Astrocyte (in vitro differentiated cells and primary cell): ENCODE data around the gene USP20. TPM values are rescaled to one million over a fixed set of nuclear protein-coding genes. Genes with fewer than 3 reads are reported as not detected.

Experiments
- DNase-seq: peaks from one replicate; pipeline ENCODE4 v3.0.0-alpha.2; 2010; ENCODE audit warnings: low read depth
- FAIRE-seq: peaks from 2 replicates; lab custom pipeline; 2011; peaks lifted over from hg19 to GRCh38; lab: Jason Lieb, UNC
- H2AFZ ChIP-seq: 2 replicates; pipeline ENCODE4 v1.6.0; 2012; ENCODE audit warnings: low read depth, low read length, inconsistent platforms
- H3K27ac ChIP-seq: 2 replicates; pipeline ENCODE4 v1.5.1; 2011; ENCODE audit warnings: low read depth, low read length, inconsistent platforms
- H3K27me3 ChIP-seq: 2 replicates; pipeline ENCODE4 v1.6.0; 2011; ENCODE audit warnings: low read length, inconsistent platforms; ENCODE audit not compliant: insufficient read depth
- H3K36me3 ChIP-seq: 2 replicates; pipeline ENCODE4 v1.5.1; 2011; ENCODE audit warnings: low read length, inconsistent platforms; ENCODE audit not compliant: insufficient read depth
- H3K4me1 ChIP-seq: 2 replicates; pipeline ENCODE4 v1.5.1; 2011; ENCODE audit warnings: low read length, inconsistent platforms; ENCODE audit not compliant: insufficient read depth
- H3K4me2 ChIP-seq: 2 replicates; pipeline ENCODE4 v1.6.0; 2012; ENCODE audit warnings: low read length, inconsistent platforms
- H3K4me3 ChIP-seq: 2 replicates; pipeline ENCODE4 v1.5.1; 2011; ENCODE audit warnings: low read depth, mild to moderate bottlenecking, low read length, inconsistent platforms; ENCODE audit not compliant: insufficient read depth
- H3K79me2 ChIP-seq: 2 replicates; pipeline ENCODE4 v1.6.0; 2012; ENCODE audit warnings: mild to moderate bottlenecking, low read length, inconsistent platforms; ENCODE audit not compliant: insufficient read depth
- H3K9ac ChIP-seq: 2 replicates; pipeline ENCODE4 v1.6.0; 2012; ENCODE audit warnings: mild to moderate bottlenecking, low read length, inconsistent platforms
- H3K9me3 ChIP-seq: 2 replicates; pipeline ENCODE4 v1.5.1; 2012; ENCODE audit warnings: low read depth, mild to moderate bottlenecking, low read length, inconsistent platforms; ENCODE audit not compliant: insufficient read depth
- H4K20me1 ChIP-seq: 2 replicates; pipeline ENCODE4 v1.6.0; 2012; ENCODE audit warnings: low read length, inconsistent platforms; ENCODE audit not compliant: insufficient read depth
- H3K27ac Mint-ChIP-seq: one replicate; pipeline ENCODE4 v1.8.0; 2021; ENCODE audit warnings: mild to moderate bottlenecking, mixed read lengths; ENCODE audit not compliant: unreplicated experiment
- H3K27me3 Mint-ChIP-seq: one replicate; pipeline ENCODE4 v1.8.0; 2021; ENCODE audit warnings: low read depth, mixed read lengths; ENCODE audit not compliant: unreplicated experiment
- H3K36me3 Mint-ChIP-seq: one replicate; pipeline ENCODE4 v1.8.0; 2021; ENCODE audit warnings: low read depth, mixed read lengths; ENCODE audit not compliant: unreplicated experiment
- H3K4me1 Mint-ChIP-seq: one replicate; pipeline ENCODE4 v1.8.0; 2021; ENCODE audit warnings: low read depth, mixed read lengths; ENCODE audit not compliant: unreplicated experiment
- H3K4me3 Mint-ChIP-seq: one replicate; pipeline ENCODE4 v1.8.0; 2021; ENCODE audit warnings: mild to moderate bottlenecking, moderate library complexity, mixed read lengths; ENCODE audit not compliant: unreplicated experiment
- H3K9me3 Mint-ChIP-seq: one replicate; pipeline ENCODE4 v1.8.0; 2021; ENCODE audit warnings: mild to moderate bottlenecking, mixed read lengths; ENCODE audit not compliant: unreplicated experiment
- EZH2 ChIP-seq: IDR thresholded peaks from 2 replicates; pipeline ENCODE4 v1.6.1; 2012; ENCODE audit warnings: mild to moderate bottlenecking, low read length, inconsistent platforms; ENCODE audit not compliant: insufficient read depth
- total RNA-seq: library from RNA; stranded (reverse); gene quantifications from 2 replicates; pipeline ENCODE4 v1.2.1, GENCODE V29; 2021
- TF ChIP-seq, protein P1 (sequence below): IDR thresholded peaks from 2 replicates; pipeline ENCODE4 v1.5.1; 2011; ENCODE audit warnings: low read depth, mild to moderate bottlenecking, inconsistent platforms, low read length, moderate library complexity; ENCODE audit not compliant: insufficient read depth

Gene USP20
- total RNA-seq, 1 donor from 2014 or later = 24.1 TPM

- no peak for FAIRE-seq
- H3K9me3 ChIP-seq = no peaks in the 10 kb centered on the region
- no peak for DNase-seq
- H3K27me3 ChIP-seq = no peaks in the 10 kb centered on the region
- peaks cover 2% of the 10 kb centered on the region for H3K36me3 Mint-ChIP-seq
- no peaks in the 10 kb centered on the region for H3K27me3 Mint-ChIP-seq
- H3K79me2 ChIP-seq = peaks cover 47% of the 10 kb centered on the region
- H3K4me1 ChIP-seq = peaks cover 20% of the 10 kb centered on the region
- H3K36me3 ChIP-seq = no peaks in the 10 kb centered on the region
- H3K27ac ChIP-seq = peak overlapping the region; percentile 19
- H4K20me1 ChIP-seq = peaks cover 23% of the 10 kb centered on the region
- H3K4me3 ChIP-seq = no peak overlapping the region
- peaks cover 23% of the 10 kb centered on the region for H3K4me1 Mint-ChIP-seq
- TF ChIP-seq, protein P1, sequence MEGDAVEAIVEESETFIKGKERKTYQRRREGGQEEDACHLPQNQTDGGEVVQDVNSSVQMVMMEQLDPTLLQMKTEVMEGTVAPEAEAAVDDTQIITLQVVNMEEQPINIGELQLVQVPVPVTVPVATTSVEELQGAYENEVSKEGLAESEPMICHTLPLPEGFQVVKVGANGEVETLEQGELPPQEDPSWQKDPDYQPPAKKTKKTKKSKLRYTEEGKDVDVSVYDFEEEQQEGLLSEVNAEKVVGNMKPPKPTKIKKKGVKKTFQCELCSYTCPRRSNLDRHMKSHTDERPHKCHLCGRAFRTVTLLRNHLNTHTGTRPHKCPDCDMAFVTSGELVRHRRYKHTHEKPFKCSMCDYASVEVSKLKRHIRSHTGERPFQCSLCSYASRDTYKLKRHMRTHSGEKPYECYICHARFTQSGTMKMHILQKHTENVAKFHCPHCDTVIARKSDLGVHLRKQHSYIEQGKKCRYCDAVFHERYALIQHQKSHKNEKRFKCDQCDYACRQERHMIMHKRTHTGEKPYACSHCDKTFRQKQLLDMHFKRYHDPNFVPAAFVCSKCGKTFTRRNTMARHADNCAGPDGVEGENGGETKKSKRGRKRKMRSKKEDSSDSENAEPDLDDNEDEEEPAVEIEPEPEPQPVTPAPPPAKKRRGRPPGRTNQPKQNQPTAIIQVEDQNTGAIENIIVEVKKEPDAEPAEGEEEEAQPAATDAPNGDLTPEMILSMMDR = no peak
- TF ChIP-seq EZH2 = no peak
- peak overlapping the region; percentile 96 for H3K27ac Mint-ChIP-seq
- H2AFZ ChIP-seq = no peak overlapping the region
- H3K4me2 ChIP-seq = peak overlapping the region; percentile 55
- no peak overlapping the region for H3K9ac ChIP-seq
- H3K4me3 Mint-ChIP-seq = peak overlapping the region; percentile 71
- H3K9me3 Mint-ChIP-seq = no peaks in the 10 kb centered on the region
These were observed 4.2 kb downstream of the USP20 start for GRCh38 chr9:129839324-129840023.

- no peaks in the 10 kb centered on the region for H3K27me3 Mint-ChIP-seq
- peaks cover 23% of the 10 kb centered on the region for H3K4me1 Mint-ChIP-seq
- no peak overlapping the region for H3K4me3 Mint-ChIP-seq
- no peaks in the 10 kb centered on the region for H3K9me3 Mint-ChIP-seq
- Histone ChIP-seq H3K79me2 (peaks cover 42% of the 10 kb centered on the region), H3K4me2 (peak overlapping the region; percentile 55), H3K36me3 (no peaks in the 10 kb centered on the region), H3K4me1 (peaks cover 20% of the 10 kb centered on the region), H3K27me3 (no peaks in the 10 kb centered on the region), H2AFZ (no peak overlapping the region), H3K9ac (no peak overlapping the region), H3K4me3 (no peak overlapping the region), H4K20me1 (peaks cover 23% of the 10 kb centered on the region), H3K27ac (no peak overlapping the region), H3K9me3 (no peaks in the 10 kb centered on the region)
- no peak overlapping the region for H3K27ac Mint-ChIP-seq
- DNase-seq (no peak), FAIRE-seq (no peak)
- peaks cover 2% of the 10 kb centered on the region for H3K36me3 Mint-ChIP-seq
- TF ChIP-seq EZH2 = no peak
- TF ChIP-seq, protein P1 = no peak
These were observed 4.8 kb downstream of the USP20 start for GRCh38 chr9:129840034-129840433.

GRCh38 chr9:129841071-129841470 lies 5.8 kb downstream of the USP20 start:
- FAIRE-seq (no peak), DNase-seq (no peak)
- Histone ChIP-seq H3K27ac (no peak overlapping the region), H4K20me1 (peaks cover 23% of the 10 kb centered on the region), H3K9me3 (no peaks in the 10 kb centered on the region), H3K4me2 (no peak overlapping the region), H3K4me1 (peaks cover 20% of the 10 kb centered on the region), H3K9ac (no peak overlapping the region), H2AFZ (no peak overlapping the region), H3K4me3 (no peak overlapping the region), H3K27me3 (no peaks in the 10 kb centered on the region), H3K79me2 (peaks cover 33% of the 10 kb centered on the region), H3K36me3 (no peaks in the 10 kb centered on the region)
- TF ChIP-seq EZH2 = no peak
- TF ChIP-seq, protein P1 = no peak
- Mint-ChIP-seq H3K4me3 (no peak overlapping the region), H3K9me3 (no peaks in the 10 kb centered on the region), H3K27ac (no peak overlapping the region), H3K27me3 (no peaks in the 10 kb centered on the region), H3K36me3 (peaks cover 2% of the 10 kb centered on the region), H3K4me1 (peaks cover 23% of the 10 kb centered on the region)
